Transverse colon (tissue), 4 donors: ENCODE measurements around the gene ATP6V0D1. TPM values are rescaled to one million over a fixed set of nuclear protein-coding genes. Genes with fewer than 3 reads are reported as not detected.

Experiments
- DNase-seq: peaks from one replicate; pipeline ENCODE4 v3.0.0-alpha.2; 2019
- H3K27ac ChIP-seq, 4 donors: fragments of 200-600 bp; sonication (generic); 2 replicates each; pipeline ENCODE4 v1.5.1; 2016 to 2018; ENCODE audit warnings: inconsistent platforms in 4 of 4
- H3K27me3 ChIP-seq: fragments of 200-600 bp; sonication (generic); 2 replicates; pipeline ENCODE4 v1.5.1; 2017; ENCODE audit warnings: inconsistent platforms
- H3K36me3 ChIP-seq, 4 donors: fragments of 200-600 bp; sonication (generic); 2 replicates each; pipeline ENCODE4 v1.5.1; 2017 to 2019; ENCODE audit warnings: inconsistent platforms in 4 of 4
- H3K4me1 ChIP-seq, 4 donors: fragments of 200-600 bp; sonication (generic); 2 replicates each; pipeline ENCODE4 v1.5.1; 2017 to 2020; ENCODE audit warnings: inconsistent platforms in 4 of 4
- H3K4me3 ChIP-seq, 4 donors: fragments of 200-600 bp; sonication (generic); 1 replicate in 1 of 4; 2 replicates in 3 of 4; pipeline versions ENCODE4 v1.5.1 to v1.6.1; 2017 to 2019; ENCODE audit warnings: inconsistent platforms in 4 of 4
- H3K9me3 ChIP-seq, 2 donors: fragments of 200-600 bp; sonication (generic); 2 replicates each; pipeline ENCODE4 v1.5.1; 2017 to 2019; ENCODE audit warnings: inconsistent platforms in 2 of 2
- CTCF ChIP-seq, 5 experiments: fragments of 200-600 bp in 3 of 5; fragments of 450-650 bp in 2 of 5; sonication (generic) in 3 of 5; IDR thresholded peaks; 1 replicate in 2 of 5; 2 replicates in 3 of 5; pipeline ENCODE4 v1.5.1; 2016 to 2017; ENCODE audit warnings: antibody characterized with exemption in 5 of 5, inconsistent platforms in 3 of 5, mild to moderate bottlenecking in 2 of 5, moderate library complexity in 1 of 5
- EP300 ChIP-seq: sonication (generic); formaldehyde crosslinking; IDR thresholded peaks from one replicate; pipeline ENCODE4 v1.6.1; 2017; ENCODE audit warnings: antibody characterized with exemption, low read depth
- POLR2A ChIP-seq: fragments of 450-650 bp; IDR thresholded peaks from one replicate; pipeline ENCODE4 v1.6.1; 2016; ENCODE audit warnings: antibody characterized with exemption, mild to moderate bottlenecking, moderate library complexity
- POLR2AphosphoS5 ChIP-seq, 3 donors: sonication (generic); formaldehyde crosslinking; IDR thresholded peaks; one replicate each; pipeline ENCODE4 v1.6.1; 2016; ENCODE audit warnings: antibody characterized with exemption in 3 of 3
- WGBS, 2 donors: methylation state at CpG; one replicate each; pipeline ENCODE4 v1.1.5; 2018; ENCODE audit warnings: low coverage in 1 of 2; 5-methylcytosine and 5-hydroxymethylcytosine counted together
- in situ Hi-C, 4 donors: fragments of 200-750 bp; cut with MboI; loops; one replicate each; pipeline versions ENCODE4 v1.15.0 to v1.15.1; 2017; ENCODE audit warnings: low sequenced_read_pairs in 3 of 4, low pct_ligation_motif_present in 1 of 4, low pct_unique_long_range_greater_than_20kb in 1 of 4
- intact Hi-C: fragments of 100-400 bp; cut with DNase I; formaldehyde crosslinking; loops from one replicate; pipeline ENCODE4 v1.15.1; 2023; ENCODE audit warnings: low total_unique reads
- total RNA-seq, 4 donors: library from RNA; depleted of rRNA; stranded (reverse); fragments of >200 nt; gene quantifications; one replicate each; pipeline ENCODE4 v1.1.0, GENCODE V29; 2016

The ATP6V0D1 gene
- total RNA-seq, 4 donors from 2014 or later, result 218 to 457 (median 386) TPM

- intact Hi-C loops, result no loop called here
- Histone ChIP-seq H3K36me3 (peaks cover 0 to 13% (median 2%) of the 10 kb centered on the region in 4 donors), H3K27ac (peak overlapping the region; percentile 88 to 94 (median 90)), H3K9me3 (no peaks in the 10 kb centered on the region), H3K27me3 (no peaks in the 10 kb centered on the region), H3K4me1 (peaks cover 11 to 32% (median 23%) of the 10 kb centered on the region in 4 donors), H3K4me3 (peak overlapping the region; percentile 14 to 57 (median 52))
- in situ Hi-C loops, result no loop called here
- 92% methylated on average over 4 of the region's 5 CpGs; no CpG with 5 or more reads in 1 of the 2 donors for WGBS, 2 donors
- no peak for TF ChIP-seq CTCF (IDR thresholded peaks at IDR 0.05)
- peak in 1 of 3 donors; percentile 58 for TF ChIP-seq POLR2AphosphoS5 (IDR thresholded peaks at IDR 0.05)
- no peak for TF ChIP-seq POLR2A
- no peak for TF ChIP-seq EP300
- no peak for DNase-seq
Observed at GRCh38 chr16:67433131-67433719, 47.7 kb downstream of the ATP6V0D1 start.

GRCh38 chr16:67432506-67432890 is 48.5 kb downstream of the ATP6V0D1 start:
- H3K27me3 ChIP-seq, result no peaks in the 10 kb centered on the region
- WGBS, 2 donors, result 58 to 86% methylated on average over 1 to 5 of the region's 5 CpGs
- H3K4me3 ChIP-seq, result peak overlapping the region in 3 of 4 donors; percentile 49 to 57 (median 56)
- H3K27ac ChIP-seq, result peak overlapping the region; percentile 88 to 94 (median 90)
- in situ Hi-C loops (no loop called here), intact Hi-C loops (no loop called here)
- TF ChIP-seq POLR2AphosphoS5 (IDR thresholded peaks at IDR 0.05) (peak in 1 of 3 donors; percentile 1), EP300 (no peak)
- H3K36me3 ChIP-seq, result peaks cover 0 to 6% (median under 1%) of the 10 kb centered on the region in 4 donors
- no peak for DNase-seq
- peaks cover 14 to 38% (median 28%) of the 10 kb centered on the region in 4 donors for H3K4me1 ChIP-seq
- no peaks in the 10 kb centered on the region for H3K9me3 ChIP-seq

- Histone ChIP-seq H3K27me3 (no peaks in the 10 kb centered on the region), H3K27ac (peak overlapping the region; percentile 88 to 94 (median 90)), H3K4me1 (peaks cover 14 to 38% (median 28%) of the 10 kb centered on the region in 4 donors), H3K9me3 (no peaks in the 10 kb centered on the region), H3K4me3 (peak overlapping the region; percentile 41 to 57 (median 52)), H3K36me3 (peaks cover 0 to 3% (median 0%) of the 10 kb centered on the region in 4 donors)
- no peak for DNase-seq
- intact Hi-C loops, result no loop called here
- in situ Hi-C loops, result no loop called here
- TF ChIP-seq POLR2A (no peak), POLR2AphosphoS5 (IDR thresholded peaks at IDR 0.05) (peak in 2 of 3 donors; percentile 3 to 8), EP300 (no peak), CTCF (IDR thresholded peaks at IDR 0.05) (no peak)
- 29% methylated on average over 13 of the region's 13 CpGs; no CpG with 5 or more reads in 1 of the 2 donors for WGBS, 2 donors
Observed at GRCh38 chr16:67431775-67432505, 49.0 kb downstream of the ATP6V0D1 start.

GRCh38 chr16:67430977-67431774 is 49.8 kb downstream of the ATP6V0D1 start, which contains the start of gene HSD11B2:
TSS of gene HSD11B2 (plus strand) at chr16:67431121. CDS start at chr16:67431249, 128 bp downstream.
- peak within 1 kb of the TSS; percentile 41 to 57 (median 52) for H3K4me3 ChIP-seq
- in situ Hi-C loops (no loop called here), intact Hi-C loops (no loop called here)
- peaks cover 14 to 38% (median 28%) of the 10 kb centered on the region in 4 donors for H3K4me1 ChIP-seq
- H3K9me3 ChIP-seq, result no peaks in the 10 kb centered on the region
- H3K27me3 ChIP-seq, result no peaks in the 10 kb centered on the region
- no peak for TF ChIP-seq CTCF (IDR thresholded peaks at IDR 0.05)
- peak; percentile 63 for TF ChIP-seq POLR2A
- TF ChIP-seq POLR2AphosphoS5 (IDR thresholded peaks at IDR 0.05), result peak in 2 of 3 donors; percentile 40 to 63
- TF ChIP-seq EP300, result no peak
- DNase-seq, result peak; percentile 89
- peak within 1 kb of the TSS; percentile 88 to 94 (median 90) for H3K27ac ChIP-seq
- WGBS, 2 donors, result 1% methylated on average over 53 of the region's 87 CpGs; no CpG with 5 or more reads in 1 of the 2 donors
- no peaks in the 10 kb centered on the region for H3K36me3 ChIP-seq
